HepG2 (cell line): ENCODE results near the gene R3HDM1. TPM values are rescaled to one million over a fixed set of nuclear protein-coding genes. Genes with fewer than 3 reads are reported as not detected.

Source experiments
- ATAC-seq: fragments of 200-7000 bp; cut with Tn5 transposase; 3 replicates; pipeline ENCODE4 v1.9.1; 2020; ENCODE audit warnings: mild to moderate bottlenecking, moderate library complexity
- BruUV-seq: library from RNA; stranded (reverse); fragments of 400-500 nt; replicated peaks from 2 replicates; lab custom pipeline; 2021; lab: Mats Ljungman, UMichigan
- CTCF ChIA-PET: fragments of 300-600 bp; formaldehyde crosslinking; extraction: SDS; loops from one replicate; lab custom pipeline; 2021; ENCODE audit warnings: low total read pairs, inconsistent platforms, low intra/inter-chr PET ratio; lab: Yijun Ruan, JAX
- POLR2A ChIA-PET: fragments of 350-600 bp; sonication (Branson Sonifier 250); formaldehyde crosslinking; loops from one replicate; lab custom pipeline; 2020; ENCODE audit warnings: antibody characterized with exemption, inconsistent platforms; lab: Yijun Ruan, JAX
- DNase-seq: peaks from one replicate; pipeline ENCODE4 v3.0.0-alpha.2; 2015; ENCODE audit warnings: low spot score
- FAIRE-seq: peaks from 3 replicates; lab custom pipeline; 2011; peaks lifted over from hg19 to GRCh38; lab: Jason Lieb, UNC
- H2AFZ ChIP-seq: one replicate; pipeline ENCODE4 v1.6.1; 2011; ENCODE audit warnings: low read length, inconsistent platforms
- H3K27ac ChIP-seq: fragments of 300-600 bp; 3 replicates; pipeline ENCODE4 v1.8.0; 2011; ENCODE audit warnings: mixed run types, mild to moderate bottlenecking, mixed read lengths, low read length, inconsistent platforms; ENCODE audit not compliant: insufficient read depth; ENCODE audit errors: extremely low read length
- H3K27me3 ChIP-seq, 2 experiments: fragments of 200-600 bp in 1 of 2; 2 replicates in 1 of 2; 3 replicates in 1 of 2; pipeline versions ENCODE4 v1.6.0 to v1.8.0; 2011; ENCODE audit warnings: low read length in 2 of 2, mild to moderate bottlenecking in 2 of 2, moderate library complexity in 2 of 2, inconsistent platforms in 1 of 2; ENCODE audit not compliant: insufficient read depth in 2 of 2, control insufficient read depth in 1 of 2
- H3K36me3 ChIP-seq, 2 experiments: fragments of 200-600 bp in 1 of 2; replicated peaks in 1 of 2; 2 replicates in 1 of 2; 3 replicates in 1 of 2; pipeline versions ENCODE4 v1.5.1 to v1.8.0; 2011; ENCODE audit warnings: low read length in 2 of 2, inconsistent platforms in 1 of 2; ENCODE audit not compliant: insufficient read depth in 2 of 2, control insufficient read depth in 1 of 2
- H3K4me1 ChIP-seq: 2 replicates; pipeline ENCODE4 v1.5.1; 2012; ENCODE audit warnings: low read length, inconsistent platforms; ENCODE audit not compliant: insufficient read depth
- H3K4me2 ChIP-seq: 2 replicates; pipeline ENCODE4 v1.6.0; 2011; ENCODE audit warnings: low read depth, low read length, inconsistent platforms
- H3K4me3 ChIP-seq, 3 experiments: fragments of 200-600 bp in 1 of 3; sonication (generic), shearing (Covaris generic) in 1 of 3; replicated peaks in 1 of 3; 2 replicates each; pipeline ENCODE4 v1.5.1; 2011 to 2016; ENCODE audit warnings: low read length in 3 of 3, inconsistent platforms in 2 of 3, low read depth in 2 of 3, mild to moderate bottlenecking in 2 of 3, control low read depth in 1 of 3, mixed read lengths in 1 of 3; ENCODE audit not compliant: insufficient read depth in 1 of 3
- H3K79me2 ChIP-seq: one replicate; pipeline ENCODE4 v1.6.1; 2011; ENCODE audit warnings: low read length, inconsistent platforms; ENCODE audit not compliant: insufficient read depth
- H3K9ac ChIP-seq: 2 replicates; pipeline ENCODE4 v1.6.0; 2011; ENCODE audit warnings: mild to moderate bottlenecking, low read depth, low read length, inconsistent platforms; ENCODE audit not compliant: insufficient read depth
- H3K9me3 ChIP-seq: 2 replicates; pipeline ENCODE4 v1.5.1; 2012; ENCODE audit warnings: mild to moderate bottlenecking, low read length
- H4K20me1 ChIP-seq: 2 replicates; pipeline ENCODE4 v1.6.0; 2011; ENCODE audit warnings: inconsistent platforms, mild to moderate bottlenecking, low read length, moderate library complexity; ENCODE audit not compliant: insufficient read depth
- BHLHE40 ChIP-seq: IDR thresholded peaks from 2 replicates; pipeline ENCODE4 v1.6.1; 2011; ENCODE audit warnings: low read length, improper control_type of control experiment
- KDM6A ChIP-seq: IDR thresholded peaks from 2 replicates; pipeline ENCODE4 v1.6.1; 2016; ENCODE audit warnings: low read depth
- SIX4 ChIP-seq: sonication (generic); formaldehyde crosslinking; IDR thresholded peaks from 2 replicates; pipeline ENCODE4 v1.4.0; 2020; ENCODE audit warnings: missing genetic modification reagents
- WGBS: methylation state at CpG from one replicate; pipeline ENCODE4 v1.1.6; 2017; ENCODE audit warnings: low lambda C conversion rate; 5-methylcytosine and 5-hydroxymethylcytosine counted together
- in situ Hi-C: cut with HindIII; loops from 2 replicates; pipeline ENCODE4 v1.10.0; 2017; ENCODE audit warnings: low pct_unique_long_range_greater_than_20kb; ENCODE audit not compliant: extremely low pct_ligation_motif_present
- intact Hi-C: fragments of 100-400 bp; cut with micrococcal nuclease; formaldehyde crosslinking; loops from one replicate; pipeline ENCODE4 v1.10.0; 2022; ENCODE audit not compliant: unreplicated experiment
- polyA plus RNA-seq, 8 experiments: library from polyadenylated mRNA; depleted of rRNA in 3 of 8; stranded (reverse) in 7 of 8; unstranded in 1 of 8; fragments of >200 nt; fragmentation: Illumina TruSeq in 4 of 8; extraction: Trizol in 4 of 8; gene quantifications; 2 replicates each; pipeline versions ENCODE4 v1.2.1 to v1.2.3, GENCODE V29; 2011 to 2016; ENCODE audit warnings: low read depth in 4 of 8, missing spikeins in 1 of 8, mixed read lengths in 1 of 8; ENCODE audit not compliant: insufficient read depth in 1 of 8
- total RNA-seq, 5 experiments: library from RNA; depleted of rRNA; stranded (reverse); fragments of >200 nt; fragmentation: Illumina TruSeq; extraction: Trizol; gene quantifications; 2 replicates each; pipeline ENCODE4 v1.2.3, GENCODE V29; 2016; ENCODE audit warnings: low read depth in 1 of 5
- TF ChIP-seq, protein P1 (sequence below): sonication (generic); formaldehyde crosslinking; IDR thresholded peaks from 2 replicates; pipeline ENCODE4 v1.4.0; 2020; ENCODE audit warnings: missing genetic modification reagents, borderline replicate concordance
- TF ChIP-seq, protein P2 (sequence below): sonication (generic); formaldehyde crosslinking; IDR thresholded peaks from 2 replicates; pipeline ENCODE4 v1.4.0; 2020; ENCODE audit warnings: missing genetic modification reagents
- TF ChIP-seq, protein P3 (sequence below): sonication (generic); formaldehyde crosslinking; IDR thresholded peaks from 2 replicates; pipeline ENCODE4 v1.4.0; 2020; ENCODE audit warnings: mild to moderate bottlenecking, missing genetic modification reagents

The R3HDM1 gene
- total and polyA plus RNA-seq, 2 of the 13 experiments (the other 11 are each of a cell fraction or from before 2014, with no cell fraction given): 15.7 to 54.3 TPM

DNA sequence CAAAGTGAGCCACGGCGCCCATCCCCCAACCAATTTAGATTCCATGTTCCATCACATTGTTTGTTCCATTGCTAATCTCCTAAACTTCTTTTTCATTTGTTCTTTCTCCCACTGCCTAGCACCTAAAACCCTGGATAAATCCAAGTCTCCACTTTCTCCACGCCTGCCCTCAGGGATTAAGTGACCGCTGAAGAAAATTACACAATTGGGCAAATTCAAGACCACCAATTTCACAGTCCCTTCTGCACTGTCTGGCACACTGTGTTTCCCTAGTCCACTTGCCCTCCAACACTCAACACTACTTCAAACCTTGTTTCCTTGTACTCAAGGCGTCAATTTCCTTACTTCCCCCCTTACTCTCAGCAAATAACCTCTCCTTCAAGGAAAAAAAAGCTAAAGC lies 205.3 kb downstream of the R3HDM1 start:
- no peak overlapping the region for H3K27ac ChIP-seq
- FAIRE-seq (no peak), ATAC-seq (no peak), DNase-seq (no peak)
- ChIA-PET CTCF (no interaction called here), POLR2A (no interaction called here)
- H3K4me2 ChIP-seq: no peak overlapping the region
- TF ChIP-seq, protein P1, sequence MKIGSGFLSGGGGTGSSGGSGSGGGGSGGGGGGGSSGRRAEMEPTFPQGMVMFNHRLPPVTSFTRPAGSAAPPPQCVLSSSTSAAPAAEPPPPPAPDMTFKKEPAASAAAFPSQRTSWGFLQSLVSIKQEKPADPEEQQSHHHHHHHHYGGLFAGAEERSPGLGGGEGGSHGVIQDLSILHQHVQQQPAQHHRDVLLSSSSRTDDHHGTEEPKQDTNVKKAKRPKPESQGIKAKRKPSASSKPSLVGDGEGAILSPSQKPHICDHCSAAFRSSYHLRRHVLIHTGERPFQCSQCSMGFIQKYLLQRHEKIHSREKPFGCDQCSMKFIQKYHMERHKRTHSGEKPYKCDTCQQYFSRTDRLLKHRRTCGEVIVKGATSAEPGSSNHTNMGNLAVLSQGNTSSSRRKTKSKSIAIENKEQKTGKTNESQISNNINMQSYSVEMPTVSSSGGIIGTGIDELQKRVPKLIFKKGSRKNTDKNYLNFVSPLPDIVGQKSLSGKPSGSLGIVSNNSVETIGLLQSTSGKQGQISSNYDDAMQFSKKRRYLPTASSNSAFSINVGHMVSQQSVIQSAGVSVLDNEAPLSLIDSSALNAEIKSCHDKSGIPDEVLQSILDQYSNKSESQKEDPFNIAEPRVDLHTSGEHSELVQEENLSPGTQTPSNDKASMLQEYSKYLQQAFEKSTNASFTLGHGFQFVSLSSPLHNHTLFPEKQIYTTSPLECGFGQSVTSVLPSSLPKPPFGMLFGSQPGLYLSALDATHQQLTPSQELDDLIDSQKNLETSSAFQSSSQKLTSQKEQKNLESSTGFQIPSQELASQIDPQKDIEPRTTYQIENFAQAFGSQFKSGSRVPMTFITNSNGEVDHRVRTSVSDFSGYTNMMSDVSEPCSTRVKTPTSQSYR: peak; percentile 28; the same call in 1 of the 2 replicates
- no peak for TF ChIP-seq SIX4 (CRISPR knock-in tag)
- H4K20me1 ChIP-seq: no peaks in the 10 kb centered on the region
- no peaks in the 10 kb centered on the region; the same call in 1 of the 2 replicates for H3K4me1 ChIP-seq
- H2AFZ ChIP-seq: no peak overlapping the region
- H3K36me3 ChIP-seq: no peaks in the 10 kb centered on the region
- no peak overlapping the region for H3K4me3 ChIP-seq
- no peaks in the 10 kb centered on the region for H3K9me3 ChIP-seq
- 85% methylated on average over 5 of the region's 5 CpGs for WGBS
- no peak overlapping the region for H3K9ac ChIP-seq
- intact Hi-C loops: no loop called here
- no peaks in the 10 kb centered on the region for H3K79me2 ChIP-seq
- H3K27me3 ChIP-seq: no peaks in the 10 kb centered on the region
- in situ Hi-C loops: no loop called here
- no TSS peak for BruUV-seq

DNA sequence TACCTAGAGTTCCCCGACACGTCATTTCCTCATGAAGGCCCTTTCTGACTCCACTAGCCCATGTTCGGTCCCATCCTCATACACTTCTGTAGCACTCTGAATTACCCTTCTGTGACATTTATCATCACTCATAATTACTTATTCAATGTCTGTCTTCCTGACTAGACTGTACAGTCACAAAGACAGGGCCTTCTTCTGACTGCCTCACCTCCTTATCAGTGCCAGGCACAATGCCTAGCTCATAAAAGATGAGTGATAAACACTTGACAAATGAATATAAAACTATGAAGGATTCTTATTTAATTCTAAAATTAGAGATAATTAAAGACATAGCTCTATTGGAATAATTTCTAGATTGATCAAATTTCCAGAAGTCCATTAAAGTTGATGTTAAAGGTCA lies 208.9 kb downstream of the R3HDM1 start:
- BruUV-seq: no TSS peak
- intact Hi-C loops: loop anchor here (2.0 kb wide), 1 partner anchor 209 kb away; the partner anchor contains the start of genes R3HDM1 and ZRANB3
- FAIRE-seq: no peak
- ChIA-PET CTCF (no interaction called here), POLR2A (no interaction called here)
- Histone ChIP-seq H4K20me1 (peaks cover 24% of the 10 kb centered on the region), H3K4me3 (no peak overlapping the region), H3K27me3 (no peaks in the 10 kb centered on the region; a peak in 1 of 5 replicates), H3K79me2 (peaks cover 30% of the 10 kb centered on the region), H3K27ac (no peak overlapping the region), H3K9ac (no peak overlapping the region), H2AFZ (peak overlapping the region; percentile 22), H3K36me3 (peaks cover 0 to 6% of the 10 kb centered on the region in 2 experiments; a peak in 2 of 5 replicates), H3K4me1 (peaks cover 15% of the 10 kb centered on the region), H3K4me2 (no peak overlapping the region), H3K9me3 (no peaks in the 10 kb centered on the region)
- ATAC-seq: no peak
- DNase-seq: no peak
- in situ Hi-C loops: no loop called here
- TF ChIP-seq, protein P2, sequence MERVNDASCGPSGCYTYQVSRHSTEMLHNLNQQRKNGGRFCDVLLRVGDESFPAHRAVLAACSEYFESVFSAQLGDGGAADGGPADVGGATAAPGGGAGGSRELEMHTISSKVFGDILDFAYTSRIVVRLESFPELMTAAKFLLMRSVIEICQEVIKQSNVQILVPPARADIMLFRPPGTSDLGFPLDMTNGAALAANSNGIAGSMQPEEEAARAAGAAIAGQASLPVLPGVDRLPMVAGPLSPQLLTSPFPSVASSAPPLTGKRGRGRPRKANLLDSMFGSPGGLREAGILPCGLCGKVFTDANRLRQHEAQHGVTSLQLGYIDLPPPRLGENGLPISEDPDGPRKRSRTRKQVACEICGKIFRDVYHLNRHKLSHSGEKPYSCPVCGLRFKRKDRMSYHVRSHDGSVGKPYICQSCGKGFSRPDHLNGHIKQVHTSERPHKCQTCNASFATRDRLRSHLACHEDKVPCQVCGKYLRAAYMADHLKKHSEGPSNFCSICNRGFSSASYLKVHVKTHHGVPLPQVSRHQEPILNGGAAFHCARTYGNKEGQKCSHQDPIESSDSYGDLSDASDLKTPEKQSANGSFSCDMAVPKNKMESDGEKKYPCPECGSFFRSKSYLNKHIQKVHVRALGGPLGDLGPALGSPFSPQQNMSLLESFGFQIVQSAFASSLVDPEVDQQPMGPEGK: no peak
- TF ChIP-seq, protein P3, sequence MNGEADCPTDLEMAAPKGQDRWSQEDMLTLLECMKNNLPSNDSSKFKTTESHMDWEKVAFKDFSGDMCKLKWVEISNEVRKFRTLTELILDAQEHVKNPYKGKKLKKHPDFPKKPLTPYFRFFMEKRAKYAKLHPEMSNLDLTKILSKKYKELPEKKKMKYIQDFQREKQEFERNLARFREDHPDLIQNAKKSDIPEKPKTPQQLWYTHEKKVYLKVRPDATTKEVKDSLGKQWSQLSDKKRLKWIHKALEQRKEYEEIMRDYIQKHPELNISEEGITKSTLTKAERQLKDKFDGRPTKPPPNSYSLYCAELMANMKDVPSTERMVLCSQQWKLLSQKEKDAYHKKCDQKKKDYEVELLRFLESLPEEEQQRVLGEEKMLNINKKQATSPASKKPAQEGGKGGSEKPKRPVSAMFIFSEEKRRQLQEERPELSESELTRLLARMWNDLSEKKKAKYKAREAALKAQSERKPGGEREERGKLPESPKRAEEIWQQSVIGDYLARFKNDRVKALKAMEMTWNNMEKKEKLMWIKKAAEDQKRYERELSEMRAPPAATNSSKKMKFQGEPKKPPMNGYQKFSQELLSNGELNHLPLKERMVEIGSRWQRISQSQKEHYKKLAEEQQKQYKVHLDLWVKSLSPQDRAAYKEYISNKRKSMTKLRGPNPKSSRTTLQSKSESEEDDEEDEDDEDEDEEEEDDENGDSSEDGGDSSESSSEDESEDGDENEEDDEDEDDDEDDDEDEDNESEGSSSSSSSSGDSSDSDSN (CRISPR knock-in tag): no peak
- no peak for TF ChIP-seq KDM6A (CRISPR knock-in tag)
- TF ChIP-seq BHLHE40: no peak
- 93% methylated on average over 3 of the region's 3 CpGs for WGBS
